ENCODE results near the gene USP25.

- TF ChIP-seq POLR2AphosphoS5 (IDR thresholded peaks at IDR 0.05; ENCODE audit: borderline replicate concordance, low read depth, low read length) (no peak), EZH2 (IDR thresholded peaks at IDR 0.05) (no peak), FOXP2 (optimal IDR thresholded peaks at IDR 0.05; ENCODE audit: control extremely low read depth, extremely low read length, insufficient read depth) (no peak)
These were observed 21.3 kb downstream of the USP25 start for GRCh38 chr21:15751037-15751436.
